ENCODE data around the gene FOXP1.

GRCh38 chr3:71097557-71097956 lies 486.0 kb downstream of the FOXP1 start:
- TF ChIP-seq, protein P1, sequence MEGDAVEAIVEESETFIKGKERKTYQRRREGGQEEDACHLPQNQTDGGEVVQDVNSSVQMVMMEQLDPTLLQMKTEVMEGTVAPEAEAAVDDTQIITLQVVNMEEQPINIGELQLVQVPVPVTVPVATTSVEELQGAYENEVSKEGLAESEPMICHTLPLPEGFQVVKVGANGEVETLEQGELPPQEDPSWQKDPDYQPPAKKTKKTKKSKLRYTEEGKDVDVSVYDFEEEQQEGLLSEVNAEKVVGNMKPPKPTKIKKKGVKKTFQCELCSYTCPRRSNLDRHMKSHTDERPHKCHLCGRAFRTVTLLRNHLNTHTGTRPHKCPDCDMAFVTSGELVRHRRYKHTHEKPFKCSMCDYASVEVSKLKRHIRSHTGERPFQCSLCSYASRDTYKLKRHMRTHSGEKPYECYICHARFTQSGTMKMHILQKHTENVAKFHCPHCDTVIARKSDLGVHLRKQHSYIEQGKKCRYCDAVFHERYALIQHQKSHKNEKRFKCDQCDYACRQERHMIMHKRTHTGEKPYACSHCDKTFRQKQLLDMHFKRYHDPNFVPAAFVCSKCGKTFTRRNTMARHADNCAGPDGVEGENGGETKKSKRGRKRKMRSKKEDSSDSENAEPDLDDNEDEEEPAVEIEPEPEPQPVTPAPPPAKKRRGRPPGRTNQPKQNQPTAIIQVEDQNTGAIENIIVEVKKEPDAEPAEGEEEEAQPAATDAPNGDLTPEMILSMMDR (IDR thresholded peaks at IDR 0.05; ENCODE audit: low read depth, low read length, missing input control), result no peak
- TF ChIP-seq YY1 (IDR thresholded peaks at IDR 0.05), result no peak
- TF ChIP-seq GABPA (IDR thresholded peaks at IDR 0.05 in 1 of 2, conservative IDR thresholded peaks at IDR 0.05 in 1 of 2), result no peak
- TF ChIP-seq, protein P2, sequence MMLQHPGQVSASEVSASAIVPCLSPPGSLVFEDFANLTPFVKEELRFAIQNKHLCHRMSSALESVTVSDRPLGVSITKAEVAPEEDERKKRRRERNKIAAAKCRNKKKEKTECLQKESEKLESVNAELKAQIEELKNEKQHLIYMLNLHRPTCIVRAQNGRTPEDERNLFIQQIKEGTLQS (IDR thresholded peaks at IDR 0.05), result no peak
- no peak for TF ChIP-seq JUND (IDR thresholded peaks at IDR 0.05)
- no peak for TF ChIP-seq RAD21 (IDR thresholded peaks at IDR 0.05)
- no peak for TF ChIP-seq EGR1 (IDR thresholded peaks at IDR 0.05; ENCODE audit: low read depth in 2 of 2)
- TF ChIP-seq TAF1 (conservative IDR thresholded peaks at IDR 0.05), result no peak
- TF ChIP-seq ZBTB33 (IDR thresholded peaks at IDR 0.05), result no peak
- no peak for TF ChIP-seq NR2F2 (IDR thresholded peaks at IDR 0.05)
- TF ChIP-seq FOXA1 (IDR thresholded peaks at IDR 0.05), result no peak
- TF ChIP-seq, protein P3, sequence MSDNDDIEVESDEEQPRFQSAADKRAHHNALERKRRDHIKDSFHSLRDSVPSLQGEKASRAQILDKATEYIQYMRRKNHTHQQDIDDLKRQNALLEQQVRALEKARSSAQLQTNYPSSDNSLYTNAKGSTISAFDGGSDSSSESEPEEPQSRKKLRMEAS (IDR thresholded peaks at IDR 0.05), result no peak
